ENCODE measurements around the gene STPG3. TPM values are rescaled to one million over a fixed set of nuclear protein-coding genes. Genes with fewer than 3 reads are reported as not detected.
A peak's percentile ranks its signal among the peaks of the same experiment; 100 is the strongest.

STPG3 gene
- total RNA-seq, 2 experiments from 2014 or later = not detected

- no peak overlapping the region for H3K27ac Mint-ChIP-seq
- ATAC-seq (ENCODE audit: low read depth) (no peak), DNase-seq (no peak)
- no peaks in the 10 kb centered on the region for H3K36me3 Mint-ChIP-seq
- H3K4me1 Mint-ChIP-seq = no peaks in the 10 kb centered on the region
- POLR2A ChIA-PET = interaction anchor here (1.3 to 2.0 kb wide), 4 partner anchors 10 to 30 kb away, joined by 3 to 5 read pairs (median 4); partner anchors contain the start of genes ANAPC2, SSNA1 and TUBB4B
- H3K27me3 Mint-ChIP-seq = no peaks in the 10 kb centered on the region
- no peaks in the 10 kb centered on the region for H3K9me3 Mint-ChIP-seq
- H3K4me3 Mint-ChIP-seq = no peak overlapping the region
These were observed 33.5 kb upstream of the STPG3 start for GRCh38 chr9:137217276-137218211.

- Mint-ChIP-seq H3K27me3 (no peaks in the 10 kb centered on the region), H3K4me1 (peaks cover 2% of the 10 kb centered on the region), H3K36me3 (no peaks in the 10 kb centered on the region), H3K4me3 (no peak overlapping the region), H3K9me3 (no peaks in the 10 kb centered on the region), H3K27ac (no peak overlapping the region)
- ATAC-seq (ENCODE audit: low read depth) (no peak), DNase-seq (no peak)
- POLR2A ChIA-PET = interaction anchor here (1.4 to 2.0 kb wide), 3 partner anchors 11 to 23 kb away, joined by 4 to 5 read pairs (median 4); partner anchors contain the start of gene TUBB4B
These were observed 32.8 kb upstream of the STPG3 start for GRCh38 chr9:137218212-137218753.

- ATAC-seq (ENCODE audit: low read depth) (no peak), DNase-seq (no peak)
- Mint-ChIP-seq H3K27me3 (no peaks in the 10 kb centered on the region), H3K36me3 (no peaks in the 10 kb centered on the region), H3K9me3 (no peaks in the 10 kb centered on the region), H3K4me1 (peaks cover 2% of the 10 kb centered on the region), H3K4me3 (no peak overlapping the region), H3K27ac (no peak overlapping the region)
- POLR2A ChIA-PET = interaction anchor here (1.4 to 2.0 kb wide), 5 partner anchors 11 to 89 kb away, joined by 4 to 6 read pairs (median 4); partner anchors contain the start of genes ANAPC2, SSNA1 and TUBB4B
These were observed 32.3 kb upstream of the STPG3 start for GRCh38 chr9:137218754-137219271.

GRCh38 chr9:137219757-137220316 is 31.2 kb upstream of the STPG3 start:
- POLR2A ChIA-PET = interaction anchor here (0.5 to 2.0 kb wide), 6 partner anchors 19 to 152 kb away, joined by 3 to 7 read pairs (median 6); partner anchors contain the start of genes ANAPC2, SSNA1 and TPRN
- ATAC-seq (ENCODE audit: low read depth) = no peak
- Mint-ChIP-seq H3K4me3 (no peak overlapping the region), H3K27me3 (no peaks in the 10 kb centered on the region), H3K36me3 (no peaks in the 10 kb centered on the region), H3K27ac (no peak overlapping the region), H3K9me3 (no peaks in the 10 kb centered on the region), H3K4me1 (peaks cover 4% of the 10 kb centered on the region)
- no peak for DNase-seq

DNA sequence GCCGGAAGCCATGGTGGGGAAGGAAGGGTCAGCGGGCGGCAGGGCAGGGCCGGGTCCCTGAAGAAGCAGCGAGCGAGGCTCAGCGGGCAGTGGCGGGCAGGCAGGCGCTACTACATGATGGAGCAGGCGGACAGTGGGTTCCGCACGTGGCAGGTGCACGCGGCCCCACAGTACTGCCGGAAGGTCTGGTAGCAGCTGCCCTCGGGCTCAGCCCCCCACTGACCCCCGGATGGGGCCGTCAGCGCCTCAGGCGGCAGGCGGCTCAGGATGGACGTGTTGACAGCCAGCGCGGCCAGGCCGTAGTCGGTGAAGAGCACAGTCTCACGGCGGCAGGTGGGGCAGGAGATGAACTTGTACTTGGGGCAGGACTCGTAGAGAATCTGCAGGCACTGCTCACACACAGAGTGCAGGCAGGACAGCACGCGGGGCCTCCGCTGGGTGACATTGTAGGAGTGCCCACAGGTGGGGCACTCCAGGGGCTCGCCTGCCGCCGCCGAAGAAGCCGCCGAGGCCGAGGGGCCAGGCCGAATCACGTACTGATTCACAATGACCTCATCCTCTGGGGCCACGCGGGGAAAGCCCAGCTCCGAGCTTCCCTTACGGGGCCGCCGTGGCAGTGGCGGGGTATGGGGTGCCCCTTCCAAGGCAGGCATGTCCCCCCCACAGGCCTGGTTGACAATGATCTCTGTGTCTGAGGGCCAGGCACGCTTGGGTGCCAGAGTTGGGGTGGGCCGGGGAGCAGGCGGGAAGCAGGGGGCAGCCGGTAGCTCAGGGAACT is 30.6 kb upstream of the STPG3 start:
- POLR2A ChIA-PET = interaction anchor here (0.5 to 4.5 kb wide), 9 partner anchors 10 to 93 kb away, joined by 3 to 31 read pairs (median 6); partner anchors contain the start of genes ANAPC2, NDOR1, SSNA1 and TMEM203
- Mint-ChIP-seq H3K4me3 (peak overlapping the region; percentile 50), H3K9me3 (no peaks in the 10 kb centered on the region), H3K4me1 (peaks cover 4% of the 10 kb centered on the region), H3K27me3 (no peaks in the 10 kb centered on the region), H3K27ac (peak overlapping the region; percentile 21), H3K36me3 (no peaks in the 10 kb centered on the region)
- DNase-seq (no peak), ATAC-seq (ENCODE audit: low read depth) (no peak)

- Mint-ChIP-seq H3K4me1 (peaks cover 4% of the 10 kb centered on the region), H3K27me3 (no peaks in the 10 kb centered on the region), H3K36me3 (no peaks in the 10 kb centered on the region), H3K27ac (peak overlapping the region; percentile 21), H3K4me3 (peak overlapping the region; percentile 50), H3K9me3 (no peaks in the 10 kb centered on the region)
- no peak for ATAC-seq (ENCODE audit: low read depth)
- POLR2A ChIA-PET = interaction anchor here (0.5 to 4.5 kb wide), 5 partner anchors 11 to 91 kb away, joined by 3 to 31 read pairs (median 6); partner anchors contain the start of genes NDOR1, TMEM203 and TPRN
- DNase-seq = no peak
These were observed 30.0 kb upstream of the STPG3 start for GRCh38 chr9:137221095-137221505.

- peak; percentile 64 for DNase-seq
- no peaks in the 10 kb centered on the region for H3K27me3 Mint-ChIP-seq
- no peak overlapping the region for H3K27ac Mint-ChIP-seq
- ATAC-seq (ENCODE audit: low read depth) = no peak
- H3K9me3 Mint-ChIP-seq = no peaks in the 10 kb centered on the region
- POLR2A ChIA-PET = interaction anchor here (0.5 to 4.5 kb wide), 9 partner anchors 11 to 135 kb away, joined by 3 to 33 read pairs (median 16); partner anchors contain the start of genes ANAPC2, MAN1B1, NDOR1 and SSNA1
- no peaks in the 10 kb centered on the region for H3K36me3 Mint-ChIP-seq
- peak overlapping the region; percentile 35 for H3K4me3 Mint-ChIP-seq
- H3K4me1 Mint-ChIP-seq = peaks cover 4% of the 10 kb centered on the region
These were observed 29.5 kb upstream of the STPG3 start for GRCh38 chr9:137221506-137222111.

DNA sequence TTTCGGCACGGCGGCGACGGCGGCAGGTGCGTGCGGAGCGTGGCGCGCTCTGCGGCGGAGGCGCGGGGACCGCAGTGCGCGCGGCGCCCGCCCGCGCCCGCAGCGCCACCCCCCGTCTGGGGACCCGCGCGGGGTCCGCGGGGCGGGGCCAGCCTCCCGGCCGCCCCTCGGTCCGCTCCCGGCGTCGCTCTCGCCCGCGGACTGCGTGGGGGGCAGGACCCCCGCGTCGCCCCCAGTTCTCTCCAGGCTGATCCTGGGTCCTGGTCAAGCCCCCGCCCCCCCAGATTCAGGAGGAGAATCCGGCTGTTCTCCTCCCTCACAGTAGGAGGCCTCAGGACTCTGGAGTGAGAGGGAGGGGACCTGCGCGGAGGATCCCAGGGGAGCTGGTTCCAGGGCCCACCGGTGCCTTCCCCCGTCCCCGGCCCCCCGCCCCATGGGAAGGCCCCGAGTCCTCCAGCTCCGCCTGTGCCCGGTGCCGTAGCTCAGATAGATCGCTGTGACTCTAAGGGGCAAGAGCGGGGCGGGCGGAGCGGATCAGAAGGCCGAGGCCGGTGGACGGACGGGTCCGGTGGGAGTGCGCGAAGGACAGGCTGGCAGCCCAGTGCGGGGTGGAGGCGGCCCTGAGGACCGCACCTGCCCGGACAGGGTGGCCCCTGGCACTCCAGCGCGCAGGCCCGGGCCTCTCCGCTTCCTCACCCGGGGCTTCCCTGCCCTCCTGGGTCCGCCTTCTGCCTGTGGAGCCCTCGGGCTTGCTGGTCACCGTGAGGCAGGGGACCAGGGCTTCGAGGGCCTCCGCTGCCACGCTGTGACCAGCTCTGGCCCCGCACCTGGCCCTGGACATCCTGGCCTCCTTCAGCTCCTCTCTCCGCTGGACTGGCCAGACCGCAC is 28.7 kb upstream of the STPG3 start, which contains the start of gene RNF208:
Gene RNF208, minus strand, starts transcription at position 51 of the 888 bp plus-strand sequence. CDS start 1,028 bp downstream, outside the sequence.
- POLR2A ChIA-PET = interaction anchor here (0.7 to 4.9 kb wide), 20 partner anchors 8 to 494 kb away, joined by 3 to 43 read pairs (median 6); partner anchors contain the start of genes ANAPC2, DPP7, MAN1B1 and NDOR1
- Mint-ChIP-seq H3K27me3 (no peaks in the 10 kb centered on the region), H3K4me3 (peak within 1 kb of the TSS; percentile 84), H3K36me3 (no peaks in the 10 kb centered on the region), H3K27ac (peak within 1 kb of the TSS; percentile 82), H3K9me3 (no peaks in the 10 kb centered on the region), H3K4me1 (peaks cover 5% of the 10 kb centered on the region)
- no peak for ATAC-seq (ENCODE audit: low read depth)
- DNase-seq = peak; percentile 67

GRCh38 chr9:137223078-137223970 is 27.8 kb upstream of the STPG3 start:
- peak; percentile 98 for DNase-seq
- POLR2A ChIA-PET = interaction anchor here (0.5 to 4.9 kb wide), 24 partner anchors 9 to 495 kb away, joined by 3 to 43 read pairs (median 4); partner anchors contain the start of genes ANAPC2, DPP7, MAN1B1 and NDOR1
- no peaks in the 10 kb centered on the region for H3K36me3 Mint-ChIP-seq
- H3K9me3 Mint-ChIP-seq = no peaks in the 10 kb centered on the region
- H3K4me1 Mint-ChIP-seq = peaks cover 7% of the 10 kb centered on the region
- peaks cover 2% of the 10 kb centered on the region for H3K27me3 Mint-ChIP-seq
- peak overlapping the region; percentile 84 for H3K4me3 Mint-ChIP-seq
- H3K27ac Mint-ChIP-seq = peak overlapping the region; percentile 82
- ATAC-seq (ENCODE audit: low read depth) = peak; percentile 87

All from activated naive CD8-positive, alpha-beta T cell treated with anti-CD3 and anti-CD28 coated beads, Interleukin-2, amount 10 ng/mL, durations not matched to agents 7 days and 5 days (primary cell).